Loucy (cell line): Measurements from ENCODE around the gene IGF1R.

Experiments
- CTCF ChIP-seq: fragments of 200-600 bp; sonication (generic); conservative IDR thresholded peaks from 2 replicates; pipeline ENCODE4 v1.5.1; 2014; ENCODE audit warnings: mild to moderate bottlenecking, antibody characterized with exemption, low read length
- EZH2phosphoT487 ChIP-seq: fragments of 200-600 bp; IDR thresholded peaks from 2 replicates; pipeline ENCODE4 v1.6.1; 2018; ENCODE audit warnings: antibody characterized with exemption, mild to moderate bottlenecking, moderate library complexity, borderline replicate concordance

DNA sequence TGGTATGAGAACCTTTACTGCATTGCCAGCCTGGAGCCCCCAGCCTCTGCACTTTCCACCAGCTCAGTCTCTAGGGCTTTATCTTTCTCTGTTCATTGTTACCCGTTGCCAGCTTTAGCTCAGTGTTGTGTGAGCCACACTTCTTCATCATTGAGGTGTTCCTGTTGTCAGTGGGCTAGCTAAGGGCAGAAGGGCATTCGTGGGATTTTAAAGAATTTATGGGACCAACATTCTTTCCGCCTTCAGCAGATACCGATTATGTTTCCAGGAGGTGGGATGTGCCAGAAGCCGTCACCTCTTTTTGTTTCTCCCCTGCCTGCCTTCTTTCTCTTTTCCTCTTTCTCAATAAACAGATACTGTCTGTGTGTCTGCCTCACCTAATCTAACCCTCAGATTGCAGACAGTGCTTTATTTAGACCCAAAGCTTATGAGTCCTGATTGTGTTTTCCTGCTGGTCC lies 294.7 kb downstream of the IGF1R start:
- TF ChIP-seq CTCF: no peak
- no peak for TF ChIP-seq EZH2phosphoT487
